ENCODE data around the gene SNRPD2.
"Not testable (repeated sequence)": the region's sequence is repeated elsewhere in the genome, so short reads cannot be mapped to it uniquely, and the experiment has no call there.

SNRPD2 gene

DNA sequence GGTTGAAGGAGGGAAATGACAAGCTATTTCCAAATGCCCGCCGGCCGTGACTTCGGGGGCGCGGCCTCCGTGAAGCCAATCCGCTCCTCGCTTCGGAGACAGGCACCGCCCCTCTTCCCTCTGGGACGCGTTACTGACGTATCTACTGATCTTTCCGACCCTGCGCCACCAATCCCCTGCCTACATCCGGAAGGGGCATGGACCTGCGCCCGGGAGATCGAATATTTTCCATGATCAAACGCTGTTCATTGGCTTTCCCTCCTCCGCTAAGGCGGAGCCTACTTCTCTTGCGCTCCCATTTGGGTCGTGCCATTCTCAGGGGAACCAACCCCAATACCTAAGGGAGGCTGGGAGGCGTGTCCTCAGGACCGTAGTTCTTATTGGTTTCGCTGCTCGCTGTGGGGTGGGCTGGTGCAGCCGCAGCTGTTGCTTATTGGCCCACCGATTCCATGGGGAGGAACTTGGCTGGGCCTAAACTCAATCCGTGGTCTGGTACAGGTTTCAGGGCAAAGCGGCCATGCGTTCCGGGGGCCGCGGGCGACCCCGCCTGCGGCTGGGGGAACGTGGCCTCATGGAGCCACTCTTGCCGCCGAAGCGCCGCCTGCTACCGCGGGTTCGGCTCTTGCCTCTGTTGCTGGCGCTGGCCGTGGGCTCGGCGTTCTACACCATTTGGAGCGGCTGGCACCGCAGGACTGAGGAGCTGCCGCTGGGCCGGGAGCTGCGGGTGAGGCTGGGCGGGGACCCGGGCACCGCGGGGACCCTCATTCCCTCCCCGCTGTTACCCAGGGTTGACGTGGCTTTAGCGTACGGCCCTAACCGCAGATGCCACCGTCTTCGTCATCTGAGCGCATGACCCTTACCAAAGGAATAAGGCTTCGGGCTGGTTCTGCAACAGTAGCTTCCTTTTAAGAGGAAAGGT, 693 bp upstream of the SNRPD2 start, which contains the start of gene QPCTL:
TSS of gene QPCTL (plus strand) at position 480 of the 919 bp plus-strand sequence. CDS start at position 518, 38 bp downstream.
- TF ChIP-seq, protein P1, sequence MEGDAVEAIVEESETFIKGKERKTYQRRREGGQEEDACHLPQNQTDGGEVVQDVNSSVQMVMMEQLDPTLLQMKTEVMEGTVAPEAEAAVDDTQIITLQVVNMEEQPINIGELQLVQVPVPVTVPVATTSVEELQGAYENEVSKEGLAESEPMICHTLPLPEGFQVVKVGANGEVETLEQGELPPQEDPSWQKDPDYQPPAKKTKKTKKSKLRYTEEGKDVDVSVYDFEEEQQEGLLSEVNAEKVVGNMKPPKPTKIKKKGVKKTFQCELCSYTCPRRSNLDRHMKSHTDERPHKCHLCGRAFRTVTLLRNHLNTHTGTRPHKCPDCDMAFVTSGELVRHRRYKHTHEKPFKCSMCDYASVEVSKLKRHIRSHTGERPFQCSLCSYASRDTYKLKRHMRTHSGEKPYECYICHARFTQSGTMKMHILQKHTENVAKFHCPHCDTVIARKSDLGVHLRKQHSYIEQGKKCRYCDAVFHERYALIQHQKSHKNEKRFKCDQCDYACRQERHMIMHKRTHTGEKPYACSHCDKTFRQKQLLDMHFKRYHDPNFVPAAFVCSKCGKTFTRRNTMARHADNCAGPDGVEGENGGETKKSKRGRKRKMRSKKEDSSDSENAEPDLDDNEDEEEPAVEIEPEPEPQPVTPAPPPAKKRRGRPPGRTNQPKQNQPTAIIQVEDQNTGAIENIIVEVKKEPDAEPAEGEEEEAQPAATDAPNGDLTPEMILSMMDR (conservative IDR thresholded peaks at IDR 0.05; ENCODE audit: low read length) = no peak
- peak within 1 kb of the TSS; percentile 91 for H3K4me3 ChIP-seq (ENCODE audit: low read length)
- peak; percentile 100 for DNase-seq (ENCODE audit: low read depth)

DNA sequence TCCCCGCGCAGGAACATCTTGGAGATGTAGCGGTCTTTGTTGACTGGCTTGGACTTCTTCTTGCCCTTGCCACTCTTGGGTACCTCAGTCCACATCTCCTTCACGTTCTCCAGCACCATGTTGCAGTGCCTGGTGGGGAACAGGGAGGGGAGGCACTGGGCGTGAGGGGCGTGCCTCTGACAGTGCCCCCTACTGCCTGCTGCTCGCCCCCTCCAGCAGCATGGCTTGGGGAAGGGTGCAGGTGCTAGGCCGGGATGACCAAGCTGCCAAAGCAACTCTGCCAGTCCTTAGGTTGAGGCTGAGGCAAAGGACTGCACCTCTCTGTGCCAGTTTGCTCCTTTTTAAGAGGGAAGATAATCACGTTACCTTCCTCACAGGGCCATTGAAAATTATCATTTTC, 4.2 kb downstream of the SNRPD2 start:
- DNase-seq (ENCODE audit: low read depth) = no peak
- TF ChIP-seq, protein P1 (conservative IDR thresholded peaks at IDR 0.05; ENCODE audit: low read length) = no peak
- H3K4me3 ChIP-seq (ENCODE audit: low read length) = no peak overlapping the region

DNA sequence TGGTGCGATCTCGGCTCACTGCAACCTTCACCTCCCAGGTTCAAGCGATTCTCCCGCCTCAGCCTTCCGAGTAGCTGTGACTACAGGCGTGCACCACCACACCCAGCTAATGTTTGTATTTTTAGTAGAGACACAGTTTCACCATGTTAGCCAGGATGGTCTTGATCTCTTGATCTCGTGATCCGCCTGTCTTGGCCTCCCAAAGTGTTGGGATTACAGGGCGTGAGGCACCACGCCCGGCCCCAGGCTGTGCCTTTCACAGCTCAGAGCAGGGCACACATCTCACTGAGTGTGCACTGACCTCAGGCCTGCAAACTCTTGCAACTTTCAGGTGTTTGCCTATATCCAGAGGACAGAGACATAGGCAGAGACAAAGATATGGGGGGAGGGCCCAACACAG, 6.7 kb downstream of the SNRPD2 start:
- not testable (repeated sequence) for DNase-seq (ENCODE audit: low read depth); H3K4me3 ChIP-seq (ENCODE audit: low read length)

DNA sequence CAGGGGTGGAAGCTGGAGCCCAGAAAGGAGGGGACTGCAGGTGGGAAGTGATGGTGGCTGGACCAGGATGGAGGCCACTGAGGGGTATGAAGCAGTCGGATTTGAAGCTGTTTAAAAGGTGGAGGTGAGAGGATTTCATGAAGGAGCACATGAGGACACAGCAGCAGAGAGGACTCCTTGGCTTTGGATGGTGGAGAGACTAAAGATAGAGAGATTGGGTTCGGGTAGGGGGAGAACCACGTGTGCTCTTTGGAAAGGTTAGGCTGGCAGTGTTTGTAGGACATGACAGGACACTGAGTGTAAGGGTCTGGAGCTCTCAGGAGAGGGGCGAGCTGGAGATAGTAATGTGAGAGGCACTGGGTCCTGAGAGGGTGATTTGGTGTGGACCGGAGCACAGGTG, 8.8 kb downstream of the SNRPD2 start:
- no peak overlapping the region for H3K4me3 ChIP-seq (ENCODE audit: low read length)
- no peak for DNase-seq (ENCODE audit: low read depth)
- TF ChIP-seq, protein P1 (conservative IDR thresholded peaks at IDR 0.05; ENCODE audit: low read length) = no peak

DNA sequence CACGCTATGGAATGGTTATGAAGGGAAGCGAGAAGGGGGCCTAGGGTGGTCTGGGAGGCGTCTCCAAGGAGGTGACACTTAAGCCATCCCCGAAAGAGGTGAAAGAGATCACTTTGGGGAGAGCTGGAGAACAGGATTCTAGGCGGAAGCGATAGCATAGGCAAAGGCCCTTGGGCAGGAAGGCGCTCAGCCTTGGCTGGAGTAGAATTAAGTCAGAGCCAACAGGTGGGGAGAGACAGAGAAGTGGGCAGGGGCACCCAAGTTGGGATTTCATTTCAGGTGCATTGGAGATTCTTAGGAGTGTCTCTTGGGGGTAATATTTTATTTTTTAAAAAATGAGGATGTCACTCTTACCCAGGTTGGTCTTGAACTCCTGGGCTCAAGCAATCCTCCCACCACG, 9.6 kb downstream of the SNRPD2 start:
- DNase-seq (ENCODE audit: low read depth) = no peak
- TF ChIP-seq, protein P1 (conservative IDR thresholded peaks at IDR 0.05; ENCODE audit: low read length) = no peak
- no peak overlapping the region for H3K4me3 ChIP-seq (ENCODE audit: low read length)

DNA sequence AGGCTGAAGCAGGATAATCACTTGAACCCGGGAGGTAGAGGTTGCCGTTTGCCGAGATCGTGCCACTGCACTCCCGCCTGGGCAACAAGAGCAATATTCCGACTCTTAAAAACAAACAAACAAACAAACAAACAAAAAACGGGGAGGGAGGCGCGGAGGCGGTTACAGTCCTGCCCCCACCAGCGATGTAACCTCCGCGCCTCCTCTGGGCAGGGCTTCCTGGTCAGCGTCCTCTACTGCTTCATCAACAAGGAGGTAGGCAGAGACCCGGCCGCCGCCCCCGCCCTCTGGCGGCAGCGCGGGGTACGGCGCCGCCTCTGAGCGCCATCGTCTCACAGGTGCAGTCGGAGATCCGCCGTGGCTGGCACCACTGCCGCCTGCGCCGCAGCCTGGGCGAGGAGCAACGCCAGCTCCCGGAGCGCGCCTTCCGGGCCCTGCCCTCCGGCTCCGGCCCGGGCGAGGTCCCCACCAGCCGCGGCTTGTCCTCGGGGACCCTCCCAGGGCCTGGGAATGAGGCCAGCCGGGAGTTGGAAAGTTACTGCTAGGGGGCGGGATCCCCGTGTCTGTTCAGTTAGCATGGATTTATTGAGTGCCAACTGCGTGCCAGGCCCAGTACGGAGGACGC, 10.2 kb downstream of the SNRPD2 start:
- H3K4me3 ChIP-seq (ENCODE audit: low read length) = peak overlapping the region; percentile 55
- DNase-seq (ENCODE audit: low read depth) = peak; percentile 76
- TF ChIP-seq, protein P1 (conservative IDR thresholded peaks at IDR 0.05; ENCODE audit: low read length) = peak; percentile 69

DNA sequence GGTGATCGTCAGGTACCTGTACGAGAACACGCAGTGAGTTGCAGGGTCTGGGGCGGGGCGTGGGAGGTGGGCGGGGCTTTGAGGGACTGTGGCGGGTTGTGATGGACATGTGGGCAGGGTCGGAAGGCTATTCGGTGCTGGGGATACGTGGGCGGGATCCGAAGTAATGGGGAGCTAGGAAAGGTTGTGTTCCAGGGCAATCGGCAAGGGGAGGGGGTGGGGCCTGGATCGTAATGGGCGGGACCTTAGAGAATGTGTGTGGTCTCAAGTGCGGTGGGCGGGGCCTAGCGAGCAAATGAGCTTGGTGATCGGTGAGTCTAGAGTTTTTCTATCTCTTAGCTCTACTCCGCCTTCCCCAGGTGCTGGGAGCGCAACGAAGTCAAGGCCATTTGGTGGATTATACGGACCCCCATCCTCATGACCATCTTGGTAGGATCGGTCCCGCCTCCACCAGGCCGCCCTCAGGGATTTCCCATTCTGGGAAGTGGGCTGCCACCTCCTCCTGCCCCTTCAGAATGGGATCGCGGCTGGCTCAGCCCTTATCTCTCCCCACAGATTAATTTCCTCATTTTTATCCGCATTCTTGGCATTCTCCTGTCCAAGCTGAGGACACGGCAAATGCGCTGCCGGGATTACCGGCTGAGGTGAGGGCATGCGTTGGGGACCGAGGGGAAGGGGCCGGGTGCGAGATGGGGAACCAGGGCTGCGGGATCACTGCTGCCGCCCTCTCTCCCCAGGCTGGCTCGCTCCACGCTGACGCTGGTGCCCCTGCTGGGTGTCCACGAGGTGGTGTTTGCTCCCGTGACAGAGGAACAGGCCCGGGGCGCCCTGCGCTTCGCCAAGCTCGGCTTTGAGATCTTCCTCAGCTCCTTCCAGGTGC, 14.2 kb downstream of the SNRPD2 start:
- DNase-seq (ENCODE audit: low read depth) = peak; percentile 58
- H3K4me3 ChIP-seq (ENCODE audit: low read length) = peak overlapping the region; percentile 5
- TF ChIP-seq, protein P1 (conservative IDR thresholded peaks at IDR 0.05; ENCODE audit: low read length) = no peak

All from AG10803 (cell line).